HG02798 (cell line): Measurements from ENCODE around the gene EPB42.

Experiments used
- ATAC-seq: cut with Tn5 transposase; IDR thresholded peaks from one replicate; pipeline ENCODE4 v1.9.1; 2021; ENCODE audit warnings: mild to moderate bottlenecking; ENCODE audit not compliant: unreplicated experiment, poor library complexity

The EPB42 gene

GRCh38 chr15:43220991-43221403, at the start of gene EPB42:
TSS of gene EPB42 (minus strand) at chr15:43221018. CDS start at chr15:43220825, 193 bp downstream.
- ATAC-seq, result no peak

GRCh38 chr15:43270113-43270665, 49.4 kb upstream of the EPB42 start:
- no peak for ATAC-seq

- ATAC-seq, result no peak
These were observed 47.6 kb upstream of the EPB42 start for GRCh38 chr15:43268111-43269105.

- ATAC-seq, result no peak
These were observed 46.6 kb upstream of the EPB42 start for GRCh38 chr15:43267439-43267838.

- no peak for ATAC-seq
These were observed 46.0 kb upstream of the EPB42 start, which contains the start of gene TGM5 for GRCh38 chr15:43266834-43267233. TSS of gene TGM5 (minus strand) at chr15:43266928. CDS start at chr15:43266849, 79 bp downstream.

GRCh38 chr15:43266386-43266785, 45.6 kb upstream of the EPB42 start:
- ATAC-seq, result no peak

- ATAC-seq, result no peak
These were observed 39.3 kb upstream of the EPB42 start for GRCh38 chr15:43260011-43260615.

- no peak for ATAC-seq
These were observed 38.0 kb upstream of the EPB42 start for GRCh38 chr15:43258781-43259180.

GRCh38 chr15:43256341-43256740, 35.5 kb upstream of the EPB42 start:
- ATAC-seq, result no peak

- ATAC-seq, result no peak
These were observed 34.6 kb upstream of the EPB42 start for GRCh38 chr15:43255376-43255775.

- peak; percentile 49 for ATAC-seq
These were observed 32.9 kb upstream of the EPB42 start for GRCh38 chr15:43253431-43254403.

- no peak for ATAC-seq
These were observed 31.0 kb upstream of the EPB42 start for GRCh38 chr15:43251871-43252250.

- ATAC-seq, result no peak
These were observed 30.5 kb upstream of the EPB42 start for GRCh38 chr15:43251185-43251870.

- no peak for ATAC-seq
These were observed 30.0 kb upstream of the EPB42 start for GRCh38 chr15:43250785-43251184.

GRCh38 chr15:43249699-43250203, 28.9 kb upstream of the EPB42 start:
- ATAC-seq, result peak; percentile 59

- peak; percentile 13 for ATAC-seq
These were observed 28.4 kb upstream of the EPB42 start for GRCh38 chr15:43249236-43249635.

GRCh38 chr15:43246261-43246774, 25.5 kb upstream of the EPB42 start:
- no peak for ATAC-seq

- ATAC-seq, result no peak
These were observed 23.3 kb upstream of the EPB42 start for GRCh38 chr15:43244092-43244491.
